Colonic mucosa (tissue), 4 donors: Measurements from ENCODE around the gene HS1BP3. TPM values are rescaled to one million over a fixed set of nuclear protein-coding genes. Genes with fewer than 3 reads are reported as not detected.

Experiments used
- DNase-seq: peaks from one replicate; pipeline ENCODE4 v3.0.0-alpha.2; 2020
- H3K27ac ChIP-seq: fragments of 200-600 bp; one replicate; pipeline ENCODE4 v1.8.0; 2021
- H3K27me3 ChIP-seq: fragments of 200-600 bp; one replicate; pipeline ENCODE4 v1.8.0; 2021
- H3K36me3 ChIP-seq: fragments of 200-600 bp; one replicate; pipeline ENCODE4 v1.8.0; 2021
- H3K4me1 ChIP-seq: fragments of 200-600 bp; one replicate; pipeline ENCODE4 v1.8.0; 2021; ENCODE audit warnings: mild to moderate bottlenecking
- H3K4me3 ChIP-seq: fragments of 200-600 bp; one replicate; pipeline ENCODE4 v1.8.0; 2021
- H3K9ac ChIP-seq, 2 donors: one replicate each; pipeline ENCODE4 v1.7.0; 2013; ENCODE audit warnings: control low read depth in 2 of 2, low read depth in 2 of 2, low read length in 2 of 2
- H3K9me3 ChIP-seq: fragments of 200-600 bp; one replicate; pipeline ENCODE4 v1.8.0; 2021
- CTCF ChIP-seq: fragments of 200-600 bp; IDR thresholded peaks from one replicate; pipeline ENCODE4 v1.8.0; 2022; ENCODE audit warnings: antibody characterized with exemption, mild to moderate bottlenecking
- intact Hi-C: fragments of 100-400 bp; cut with DNase I; formaldehyde crosslinking; loops from one replicate; pipeline ENCODE4 v1.14.1; 2022
- total RNA-seq, 2 donors: library from RNA; stranded (reverse); fragmentation: NEBNext Ultra II Directional in 1 of 2; extraction: Animal tissue kit (Norgen Biotek cat#: 25700) in 1 of 2; gene quantifications; one replicate each; pipeline ENCODE4 v1.2.1, GENCODE V29; 2021
- donor health status: healthy.
- donor health status: DM: no; HTN: no; CAD: no.
- donor health status: DM: no; HTN: no; CAD: no.

HS1BP3 gene
- total RNA-seq, 2 donors from 2014 or later, result 21.2 to 21.5 TPM

GRCh38 chr2:20571644-20572215 is 79.2 kb downstream of the HS1BP3 start:
- TF ChIP-seq CTCF, result no peak
- Histone ChIP-seq H3K9me3 (no peaks in the 10 kb centered on the region), H3K9ac (no peak overlapping the region), H3K27me3 (no peaks in the 10 kb centered on the region), H3K27ac (no peak overlapping the region), H3K36me3 (no peaks in the 10 kb centered on the region), H3K4me1 (no peaks in the 10 kb centered on the region), H3K4me3 (no peak overlapping the region)
- no peak for DNase-seq
- intact Hi-C loops, result no loop called here

GRCh38 chr2:20571231-20571630 is 79.7 kb downstream of the HS1BP3 start:
- Histone ChIP-seq H3K36me3 (no peaks in the 10 kb centered on the region), H3K4me3 (no peak overlapping the region), H3K9ac (no peak overlapping the region), H3K27ac (no peak overlapping the region), H3K9me3 (no peaks in the 10 kb centered on the region), H3K27me3 (no peaks in the 10 kb centered on the region), H3K4me1 (no peaks in the 10 kb centered on the region)
- intact Hi-C loops, result no loop called here
- DNase-seq, result no peak
- TF ChIP-seq CTCF, result no peak

GRCh38 chr2:20570249-20570648 is 80.6 kb downstream of the HS1BP3 start:
- Histone ChIP-seq H3K36me3 (no peaks in the 10 kb centered on the region), H3K9me3 (no peaks in the 10 kb centered on the region), H3K27me3 (no peaks in the 10 kb centered on the region), H3K27ac (no peak overlapping the region), H3K4me3 (no peak overlapping the region), H3K9ac (no peak overlapping the region), H3K4me1 (no peaks in the 10 kb centered on the region)
- no peak for TF ChIP-seq CTCF
- no peak for DNase-seq
- intact Hi-C loops, result no loop called here

GRCh38 chr2:20569464-20570223 is 81.3 kb downstream of the HS1BP3 start:
- Histone ChIP-seq H3K9ac (no peak overlapping the region), H3K4me1 (no peaks in the 10 kb centered on the region), H3K36me3 (no peaks in the 10 kb centered on the region), H3K27ac (no peak overlapping the region), H3K4me3 (no peak overlapping the region), H3K27me3 (no peaks in the 10 kb centered on the region), H3K9me3 (no peaks in the 10 kb centered on the region)
- intact Hi-C loops, result no loop called here
- TF ChIP-seq CTCF, result no peak
- DNase-seq, result no peak

GRCh38 chr2:20568501-20569463 is 82.1 kb downstream of the HS1BP3 start:
- TF ChIP-seq CTCF, result no peak
- no peak for DNase-seq

More at GRCh38 chr2:20568501-20569463, 82.1 kb downstream of the HS1BP3 start:
- no peak overlapping the region for H3K4me3 ChIP-seq
- H3K9me3 ChIP-seq, result no peaks in the 10 kb centered on the region
- no peak overlapping the region for H3K9ac ChIP-seq
- H3K27me3 ChIP-seq, result no peaks in the 10 kb centered on the region
- no peaks in the 10 kb centered on the region for H3K36me3 ChIP-seq
- no peaks in the 10 kb centered on the region for H3K4me1 ChIP-seq
- intact Hi-C loops, result no loop called here
- no peak overlapping the region for H3K27ac ChIP-seq
